GM23338 (cell line): Measurements from ENCODE around the gene LRIG3. TPM values are rescaled to one million over a fixed set of nuclear protein-coding genes. Genes with fewer than 3 reads are reported as not detected.

ENCODE experiments used
- ATAC-seq: fragments of 200-7000 bp; cut with Tn5 transposase; 3 replicates; pipeline ENCODE4 v1.9.1; 2020
- DNase-seq: peaks from one replicate; pipeline ENCODE4 v3.0.0-alpha.2; 2015; ENCODE audit warnings: low spot score
- H2AFZ ChIP-seq: fragments of 200-600 bp; sonication (generic); 2 replicates; pipeline ENCODE4 v1.8.0; 2016; ENCODE audit warnings: antibody characterized with exemption, mild to moderate bottlenecking, moderate library complexity
- H3F3A ChIP-seq: fragments of 200-600 bp; sonication (generic); replicated peaks from 2 replicates; pipeline ENCODE4 v1.8.0; 2017; ENCODE audit warnings: antibody characterized with exemption, mixed run types, low read depth
- H3K27ac ChIP-seq: fragments of 200-600 bp; sonication (generic); 2 replicates; pipeline ENCODE4 v1.6.1; 2016; ENCODE audit warnings: low read depth
- H3K27me3 ChIP-seq: fragments of 200-600 bp; sonication (generic); 2 replicates; pipeline ENCODE4 v1.8.0; 2016; ENCODE audit warnings: mild to moderate bottlenecking, mixed run types, moderate library complexity; ENCODE audit not compliant: insufficient read depth
- H3K36me3 ChIP-seq: fragments of 200-600 bp; sonication (generic); 2 replicates; pipeline ENCODE4 v1.8.0; 2016; ENCODE audit warnings: mild to moderate bottlenecking; ENCODE audit not compliant: insufficient read depth
- H3K4me1 ChIP-seq: fragments of 200-600 bp; sonication (generic); 2 replicates; pipeline ENCODE4 v1.8.0; 2016; ENCODE audit warnings: mild to moderate bottlenecking, moderate library complexity; ENCODE audit not compliant: insufficient read depth
- H3K4me2 ChIP-seq: fragments of 200-600 bp; sonication (generic); 2 replicates; pipeline ENCODE4 v1.7.1; 2017; ENCODE audit warnings: mixed run types
- H3K4me3 ChIP-seq: fragments of 200-600 bp; sonication (generic); 2 replicates; pipeline ENCODE4 v1.6.1; 2016; ENCODE audit warnings: mixed run types
- H3K79me2 ChIP-seq: fragments of 200-600 bp; sonication (generic); replicated peaks from 2 replicates; pipeline ENCODE4 v1.8.0; 2017; ENCODE audit warnings: mild to moderate bottlenecking; ENCODE audit not compliant: insufficient read depth
- H3K9me2 ChIP-seq: fragments of 200-600 bp; sonication (generic); 2 replicates; pipeline ENCODE4 v1.8.0; 2017; ENCODE audit not compliant: insufficient read depth
- H4K20me1 ChIP-seq: fragments of 200-600 bp; sonication (generic); replicated peaks from 2 replicates; pipeline ENCODE4 v1.8.0; 2017; ENCODE audit warnings: mild to moderate bottlenecking; ENCODE audit not compliant: insufficient read depth
- H3K27ac Mint-ChIP-seq: 2 replicates; pipeline ENCODE4 v1.8.0; 2020; ENCODE audit warnings: inconsistent platforms, mild to moderate bottlenecking, moderate library complexity, mixed read lengths
- H3K27me3 Mint-ChIP-seq: 3 replicates; pipeline ENCODE4 v1.8.0; 2022; ENCODE audit warnings: low read depth, mild to moderate bottlenecking, moderate library complexity, mixed read lengths, inconsistent platforms; ENCODE audit not compliant: insufficient read depth, poor library complexity
- H3K36me3 Mint-ChIP-seq: 3 replicates; pipeline ENCODE4 v1.8.0; 2021; ENCODE audit warnings: low read depth, mild to moderate bottlenecking, inconsistent platforms, moderate library complexity, mixed read lengths
- H3K4me1 Mint-ChIP-seq: 3 replicates; pipeline ENCODE4 v1.8.0; 2020; ENCODE audit warnings: mild to moderate bottlenecking, inconsistent platforms, mixed read lengths
- H3K4me3 Mint-ChIP-seq: 3 replicates; pipeline ENCODE4 v1.8.0; 2021; ENCODE audit warnings: moderate library complexity, mild to moderate bottlenecking, inconsistent platforms, mixed read lengths
- H3K9me3 Mint-ChIP-seq: 3 replicates; pipeline ENCODE4 v1.8.0; 2020; ENCODE audit warnings: moderate library complexity, mild to moderate bottlenecking, inconsistent platforms, mixed read lengths
- CREB1 ChIP-seq: fragments of 250-450 bp; sonication (Bioruptor Pico); IDR thresholded peaks from 2 replicates; pipeline ENCODE4 v1.5.0; 2020; ENCODE audit warnings: low read depth, mild to moderate bottlenecking, moderate library complexity
- EZH2 ChIP-seq: fragments of 200-600 bp; sonication (generic); IDR thresholded peaks from one replicate; pipeline ENCODE4 v1.8.0; 2017; ENCODE audit warnings: antibody characterized with exemption, mild to moderate bottlenecking, low read depth; ENCODE audit not compliant: unreplicated experiment
- EZH2phosphoT487 ChIP-seq: fragments of 200-600 bp; sonication (generic); IDR thresholded peaks from one replicate; pipeline ENCODE4 v1.8.1; 2018; ENCODE audit warnings: antibody characterized with exemption; ENCODE audit not compliant: unreplicated experiment
- JUNB ChIP-seq: IDR thresholded peaks from one replicate; pipeline ENCODE4 v1.6.1; 2016; ENCODE audit warnings: antibody characterized with exemption; ENCODE audit not compliant: unreplicated experiment
- NANOG ChIP-seq: IDR thresholded peaks from 2 replicates; pipeline ENCODE4 v1.6.1; 2016; ENCODE audit warnings: antibody characterized with exemption, borderline replicate concordance
- STAT1 ChIP-seq: IDR thresholded peaks from one replicate; pipeline ENCODE4 v1.6.1; 2016; ENCODE audit warnings: antibody characterized with exemption; ENCODE audit not compliant: unreplicated experiment
- ZNF114 ChIP-seq: fragments of 250-450 bp; sonication (Bioruptor Pico); IDR thresholded peaks from 2 replicates; pipeline ENCODE4 v1.5.0; 2020; ENCODE audit warnings: mild to moderate bottlenecking, moderate library complexity
- ZNF331 ChIP-seq: fragments of 250-450 bp; sonication (Bioruptor Pico); IDR thresholded peaks from 2 replicates; pipeline ENCODE4 v1.5.0; 2020; ENCODE audit warnings: low read depth, mild to moderate bottlenecking, moderate library complexity
- polyA plus RNA-seq: library from polyadenylated mRNA; unstranded; fragments of >200 nt; fragmentation: Nextera tagmentation; extraction: Ambion mirVana; gene quantifications from 2 replicates; pipeline ENCODE4 v1.2.1, GENCODE V29; 2016
- total RNA-seq: library from RNA; depleted of rRNA; stranded (reverse); fragments of >200 nt; shearing (Covaris generic); gene quantifications from 2 replicates; pipeline ENCODE4 v1.2.3, GENCODE V29; 2014
- TF ChIP-seq, protein P1 (sequence below): IDR thresholded peaks from one replicate; pipeline ENCODE4 v1.6.1; 2018; ENCODE audit warnings: antibody characterized with exemption; ENCODE audit not compliant: unreplicated experiment
- TF ChIP-seq, protein P2 (sequence below), 2 experiments: fragments of 200-600 bp in 1 of 2; sonication (generic) in 1 of 2; conservative IDR thresholded peaks; 2 replicates each; pipeline versions ENCODE4 v1.5.1 to v1.6.1; 2016 to 2017; ENCODE audit warnings: antibody characterized with exemption in 2 of 2, low read depth in 2 of 2, mild to moderate bottlenecking in 2 of 2, moderate library complexity in 1 of 2
- TF ChIP-seq, protein P3 (sequence below): IDR thresholded peaks from 2 replicates; pipeline ENCODE4 v1.6.1; 2016; ENCODE audit warnings: antibody characterized with exemption
- TF ChIP-seq, protein P4 (sequence below): fragments of 250-450 bp; sonication (Bioruptor Pico); IDR thresholded peaks from 2 replicates; pipeline ENCODE4 v1.5.0; 2020; ENCODE audit warnings: mild to moderate bottlenecking, moderate library complexity

The LRIG3 gene
- total and polyA plus RNA-seq, 2 experiments from 2014 or later = 1.6 to 7.5 TPM

DNA sequence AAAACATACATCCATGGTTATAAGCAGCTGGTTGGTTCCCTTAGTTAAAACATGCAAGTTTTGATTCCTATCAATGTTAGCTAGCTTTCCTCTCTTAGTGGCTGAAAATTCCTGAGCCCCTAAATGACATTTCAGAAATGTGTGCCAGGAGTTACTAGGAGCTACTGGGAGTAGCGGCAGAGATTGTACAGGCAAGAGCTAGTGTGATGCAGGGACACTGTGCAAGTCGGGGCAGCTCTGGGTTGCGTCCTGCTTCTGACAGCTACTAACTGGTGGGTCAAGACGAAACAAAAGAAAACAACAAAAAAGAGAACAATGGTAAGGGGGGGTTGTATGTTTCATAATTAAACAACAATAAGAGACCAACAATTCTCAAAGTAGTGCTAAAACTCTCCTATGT lies 35.4 kb downstream of the LRIG3 start (continued):
- no peak for TF ChIP-seq CREB1 (CRISPR knock-in tag)
- TF ChIP-seq ZNF331 (CRISPR knock-in tag) = no peak
- TF ChIP-seq EZH2 = no peak

DNA sequence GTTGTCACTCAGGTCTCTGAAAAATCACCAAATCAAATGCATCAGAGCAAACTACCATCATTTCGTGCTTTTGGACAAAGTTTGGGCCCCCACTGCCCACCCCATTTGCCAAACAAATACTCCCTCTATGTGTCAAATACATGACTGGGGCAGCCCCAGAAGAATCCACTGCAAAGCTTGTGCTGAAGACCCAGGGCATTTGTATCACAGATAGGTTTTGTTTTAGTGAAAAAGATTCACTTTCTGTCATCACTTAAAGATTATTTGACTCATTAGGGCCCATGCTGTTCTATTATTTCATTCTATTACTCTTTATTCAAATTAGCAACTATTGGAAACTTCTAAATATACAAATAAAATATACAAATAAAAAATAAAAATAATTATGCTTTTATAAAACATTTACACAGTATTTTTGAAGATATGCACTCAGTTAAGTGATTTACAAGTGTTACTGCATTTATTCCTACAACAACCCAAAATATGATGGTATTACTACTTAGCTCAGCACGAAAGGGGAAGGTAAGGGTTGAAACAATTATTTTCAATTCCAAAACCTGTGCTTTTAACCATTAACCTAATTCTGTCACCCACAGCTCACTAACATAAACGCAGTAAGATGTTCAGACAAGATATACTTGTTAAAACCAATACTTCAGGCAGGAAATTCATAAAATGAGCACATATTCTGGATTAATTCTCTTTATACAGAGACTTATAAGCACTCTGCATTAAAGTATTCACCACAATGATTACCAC lies 36.5 kb downstream of the LRIG3 start:
- Histone ChIP-seq H3K27me3 (peaks cover 75% of the 10 kb centered on the region), H3K4me1 (peaks cover 21% of the 10 kb centered on the region), H3F3A (no peaks in the 10 kb centered on the region), H3K36me3 (no peaks in the 10 kb centered on the region), H3K79me2 (no peaks in the 10 kb centered on the region), H2AFZ (no peak overlapping the region), H3K27ac (no peak overlapping the region), H3K9me2 (no peaks in the 10 kb centered on the region), H3K4me2 (no peak overlapping the region), H4K20me1 (peaks cover 3% of the 10 kb centered on the region), H3K4me3 (no peak overlapping the region)
- no peak overlapping the region for H3K27ac Mint-ChIP-seq
- H3K27me3 Mint-ChIP-seq = peaks cover 27% of the 10 kb centered on the region
- H3K36me3 Mint-ChIP-seq = peaks cover 53% of the 10 kb centered on the region
- ATAC-seq (no peak), DNase-seq (no peak)
- no peak overlapping the region for H3K4me3 Mint-ChIP-seq
- H3K4me1 Mint-ChIP-seq = peaks cover 14% of the 10 kb centered on the region; the same call in 2 of the 3 replicates
- no peaks in the 10 kb centered on the region for H3K9me3 Mint-ChIP-seq
- TF ChIP-seq CREB1 (CRISPR knock-in tag) = no peak
- TF ChIP-seq, protein P1, sequence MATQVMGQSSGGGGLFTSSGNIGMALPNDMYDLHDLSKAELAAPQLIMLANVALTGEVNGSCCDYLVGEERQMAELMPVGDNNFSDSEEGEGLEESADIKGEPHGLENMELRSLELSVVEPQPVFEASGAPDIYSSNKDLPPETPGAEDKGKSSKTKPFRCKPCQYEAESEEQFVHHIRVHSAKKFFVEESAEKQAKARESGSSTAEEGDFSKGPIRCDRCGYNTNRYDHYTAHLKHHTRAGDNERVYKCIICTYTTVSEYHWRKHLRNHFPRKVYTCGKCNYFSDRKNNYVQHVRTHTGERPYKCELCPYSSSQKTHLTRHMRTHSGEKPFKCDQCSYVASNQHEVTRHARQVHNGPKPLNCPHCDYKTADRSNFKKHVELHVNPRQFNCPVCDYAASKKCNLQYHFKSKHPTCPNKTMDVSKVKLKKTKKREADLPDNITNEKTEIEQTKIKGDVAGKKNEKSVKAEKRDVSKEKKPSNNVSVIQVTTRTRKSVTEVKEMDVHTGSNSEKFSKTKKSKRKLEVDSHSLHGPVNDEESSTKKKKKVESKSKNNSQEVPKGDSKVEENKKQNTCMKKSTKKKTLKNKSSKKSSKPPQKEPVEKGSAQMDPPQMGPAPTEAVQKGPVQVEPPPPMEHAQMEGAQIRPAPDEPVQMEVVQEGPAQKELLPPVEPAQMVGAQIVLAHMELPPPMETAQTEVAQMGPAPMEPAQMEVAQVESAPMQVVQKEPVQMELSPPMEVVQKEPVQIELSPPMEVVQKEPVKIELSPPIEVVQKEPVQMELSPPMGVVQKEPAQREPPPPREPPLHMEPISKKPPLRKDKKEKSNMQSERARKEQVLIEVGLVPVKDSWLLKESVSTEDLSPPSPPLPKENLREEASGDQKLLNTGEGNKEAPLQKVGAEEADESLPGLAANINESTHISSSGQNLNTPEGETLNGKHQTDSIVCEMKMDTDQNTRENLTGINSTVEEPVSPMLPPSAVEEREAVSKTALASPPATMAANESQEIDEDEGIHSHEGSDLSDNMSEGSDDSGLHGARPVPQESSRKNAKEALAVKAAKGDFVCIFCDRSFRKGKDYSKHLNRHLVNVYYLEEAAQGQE = no peak
- no peak for TF ChIP-seq EZH2phosphoT487
- no peak for TF ChIP-seq STAT1
- TF ChIP-seq ZNF114 (CRISPR knock-in tag) = no peak
- TF ChIP-seq NANOG = no peak
- TF ChIP-seq, protein P2, sequence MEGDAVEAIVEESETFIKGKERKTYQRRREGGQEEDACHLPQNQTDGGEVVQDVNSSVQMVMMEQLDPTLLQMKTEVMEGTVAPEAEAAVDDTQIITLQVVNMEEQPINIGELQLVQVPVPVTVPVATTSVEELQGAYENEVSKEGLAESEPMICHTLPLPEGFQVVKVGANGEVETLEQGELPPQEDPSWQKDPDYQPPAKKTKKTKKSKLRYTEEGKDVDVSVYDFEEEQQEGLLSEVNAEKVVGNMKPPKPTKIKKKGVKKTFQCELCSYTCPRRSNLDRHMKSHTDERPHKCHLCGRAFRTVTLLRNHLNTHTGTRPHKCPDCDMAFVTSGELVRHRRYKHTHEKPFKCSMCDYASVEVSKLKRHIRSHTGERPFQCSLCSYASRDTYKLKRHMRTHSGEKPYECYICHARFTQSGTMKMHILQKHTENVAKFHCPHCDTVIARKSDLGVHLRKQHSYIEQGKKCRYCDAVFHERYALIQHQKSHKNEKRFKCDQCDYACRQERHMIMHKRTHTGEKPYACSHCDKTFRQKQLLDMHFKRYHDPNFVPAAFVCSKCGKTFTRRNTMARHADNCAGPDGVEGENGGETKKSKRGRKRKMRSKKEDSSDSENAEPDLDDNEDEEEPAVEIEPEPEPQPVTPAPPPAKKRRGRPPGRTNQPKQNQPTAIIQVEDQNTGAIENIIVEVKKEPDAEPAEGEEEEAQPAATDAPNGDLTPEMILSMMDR (conservative IDR thresholded peaks at IDR 0.05; ENCODE audit: low read depth in 2 of 2) = no peak
- TF ChIP-seq, protein P3, sequence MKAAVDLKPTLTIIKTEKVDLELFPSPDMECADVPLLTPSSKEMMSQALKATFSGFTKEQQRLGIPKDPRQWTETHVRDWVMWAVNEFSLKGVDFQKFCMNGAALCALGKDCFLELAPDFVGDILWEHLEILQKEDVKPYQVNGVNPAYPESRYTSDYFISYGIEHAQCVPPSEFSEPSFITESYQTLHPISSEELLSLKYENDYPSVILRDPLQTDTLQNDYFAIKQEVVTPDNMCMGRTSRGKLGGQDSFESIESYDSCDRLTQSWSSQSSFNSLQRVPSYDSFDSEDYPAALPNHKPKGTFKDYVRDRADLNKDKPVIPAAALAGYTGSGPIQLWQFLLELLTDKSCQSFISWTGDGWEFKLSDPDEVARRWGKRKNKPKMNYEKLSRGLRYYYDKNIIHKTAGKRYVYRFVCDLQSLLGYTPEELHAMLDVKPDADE = no peak
- TF ChIP-seq JUNB = no peak
- TF ChIP-seq, protein P4, sequence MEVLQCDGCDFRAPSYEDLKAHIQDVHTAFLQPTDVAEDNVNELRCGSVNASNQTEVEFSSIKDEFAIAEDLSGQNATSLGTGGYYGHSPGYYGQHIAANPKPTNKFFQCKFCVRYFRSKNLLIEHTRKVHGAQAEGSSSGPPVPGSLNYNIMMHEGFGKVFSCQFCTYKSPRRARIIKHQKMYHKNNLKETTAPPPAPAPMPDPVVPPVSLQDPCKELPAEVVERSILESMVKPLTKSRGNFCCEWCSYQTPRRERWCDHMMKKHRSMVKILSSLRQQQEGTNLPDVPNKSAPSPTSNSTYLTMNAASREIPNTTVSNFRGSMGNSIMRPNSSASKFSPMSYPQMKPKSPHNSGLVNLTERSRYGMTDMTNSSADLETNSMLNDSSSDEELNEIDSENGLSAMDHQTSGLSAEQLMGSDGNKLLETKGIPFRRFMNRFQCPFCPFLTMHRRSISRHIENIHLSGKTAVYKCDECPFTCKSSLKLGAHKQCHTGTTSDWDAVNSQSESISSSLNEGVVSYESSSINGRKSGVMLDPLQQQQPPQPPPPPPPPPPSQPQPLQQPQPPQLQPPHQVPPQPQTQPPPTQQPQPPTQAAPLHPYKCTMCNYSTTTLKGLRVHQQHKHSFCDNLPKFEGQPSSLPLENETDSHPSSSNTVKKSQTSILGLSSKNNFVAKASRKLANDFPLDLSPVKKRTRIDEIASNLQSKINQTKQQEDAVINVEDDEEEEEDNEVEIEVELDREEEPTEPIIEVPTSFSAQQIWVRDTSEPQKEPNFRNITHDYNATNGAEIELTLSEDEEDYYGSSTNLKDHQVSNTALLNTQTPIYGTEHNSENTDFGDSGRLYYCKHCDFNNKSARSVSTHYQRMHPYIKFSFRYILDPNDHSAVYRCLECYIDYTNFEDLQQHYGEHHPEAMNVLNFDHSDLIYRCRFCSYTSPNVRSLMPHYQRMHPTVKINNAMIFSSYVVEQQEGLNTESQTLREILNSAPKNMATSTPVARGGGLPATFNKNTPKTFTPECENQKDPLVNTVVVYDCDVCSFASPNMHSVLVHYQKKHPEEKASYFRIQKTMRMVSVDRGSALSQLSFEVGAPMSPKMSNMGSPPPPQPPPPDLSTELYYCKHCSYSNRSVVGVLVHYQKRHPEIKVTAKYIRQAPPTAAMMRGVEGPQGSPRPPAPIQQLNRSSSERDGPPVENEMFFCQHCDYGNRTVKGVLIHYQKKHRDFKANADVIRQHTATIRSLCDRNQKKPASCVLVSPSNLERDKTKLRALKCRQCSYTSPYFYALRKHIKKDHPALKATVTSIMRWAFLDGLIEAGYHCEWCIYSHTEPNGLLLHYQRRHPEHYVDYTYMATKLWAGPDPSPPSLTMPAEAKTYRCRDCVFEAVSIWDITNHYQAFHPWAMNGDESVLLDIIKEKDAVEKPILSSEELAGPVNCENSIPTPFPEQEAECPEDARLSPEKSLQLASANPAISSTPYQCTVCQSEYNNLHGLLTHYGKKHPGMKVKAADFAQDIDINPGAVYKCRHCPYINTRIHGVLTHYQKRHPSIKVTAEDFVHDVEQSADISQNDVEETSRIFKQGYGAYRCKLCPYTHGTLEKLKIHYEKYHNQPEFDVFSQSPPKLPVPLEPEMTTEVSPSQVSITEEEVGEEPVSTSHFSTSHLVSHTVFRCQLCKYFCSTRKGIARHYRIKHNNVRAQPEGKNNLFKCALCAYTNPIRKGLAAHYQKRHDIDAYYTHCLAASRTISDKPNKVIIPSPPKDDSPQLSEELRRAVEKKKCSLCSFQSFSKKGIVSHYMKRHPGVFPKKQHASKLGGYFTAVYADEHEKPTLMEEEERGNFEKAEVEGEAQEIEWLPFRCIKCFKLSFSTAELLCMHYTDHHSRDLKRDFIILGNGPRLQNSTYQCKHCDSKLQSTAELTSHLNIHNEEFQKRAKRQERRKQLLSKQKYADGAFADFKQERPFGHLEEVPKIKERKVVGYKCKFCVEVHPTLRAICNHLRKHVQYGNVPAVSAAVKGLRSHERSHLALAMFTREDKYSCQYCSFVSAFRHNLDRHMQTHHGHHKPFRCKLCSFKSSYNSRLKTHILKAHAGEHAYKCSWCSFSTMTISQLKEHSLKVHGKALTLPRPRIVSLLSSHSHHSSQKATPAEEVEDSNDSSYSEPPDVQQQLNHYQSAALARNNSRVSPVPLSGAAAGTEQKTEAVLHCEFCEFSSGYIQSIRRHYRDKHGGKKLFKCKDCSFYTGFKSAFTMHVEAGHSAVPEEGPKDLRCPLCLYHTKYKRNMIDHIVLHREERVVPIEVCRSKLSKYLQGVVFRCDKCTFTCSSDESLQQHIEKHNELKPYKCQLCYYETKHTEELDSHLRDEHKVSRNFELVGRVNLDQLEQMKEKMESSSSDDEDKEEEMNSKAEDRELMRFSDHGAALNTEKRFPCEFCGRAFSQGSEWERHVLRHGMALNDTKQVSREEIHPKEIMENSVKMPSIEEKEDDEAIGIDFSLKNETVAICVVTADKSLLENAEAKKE (CRISPR knock-in tag) = no peak
- no peak for TF ChIP-seq ZNF331 (CRISPR knock-in tag)
